ENCODE measurements around the gene HGS.

Gene HGS, protein sequence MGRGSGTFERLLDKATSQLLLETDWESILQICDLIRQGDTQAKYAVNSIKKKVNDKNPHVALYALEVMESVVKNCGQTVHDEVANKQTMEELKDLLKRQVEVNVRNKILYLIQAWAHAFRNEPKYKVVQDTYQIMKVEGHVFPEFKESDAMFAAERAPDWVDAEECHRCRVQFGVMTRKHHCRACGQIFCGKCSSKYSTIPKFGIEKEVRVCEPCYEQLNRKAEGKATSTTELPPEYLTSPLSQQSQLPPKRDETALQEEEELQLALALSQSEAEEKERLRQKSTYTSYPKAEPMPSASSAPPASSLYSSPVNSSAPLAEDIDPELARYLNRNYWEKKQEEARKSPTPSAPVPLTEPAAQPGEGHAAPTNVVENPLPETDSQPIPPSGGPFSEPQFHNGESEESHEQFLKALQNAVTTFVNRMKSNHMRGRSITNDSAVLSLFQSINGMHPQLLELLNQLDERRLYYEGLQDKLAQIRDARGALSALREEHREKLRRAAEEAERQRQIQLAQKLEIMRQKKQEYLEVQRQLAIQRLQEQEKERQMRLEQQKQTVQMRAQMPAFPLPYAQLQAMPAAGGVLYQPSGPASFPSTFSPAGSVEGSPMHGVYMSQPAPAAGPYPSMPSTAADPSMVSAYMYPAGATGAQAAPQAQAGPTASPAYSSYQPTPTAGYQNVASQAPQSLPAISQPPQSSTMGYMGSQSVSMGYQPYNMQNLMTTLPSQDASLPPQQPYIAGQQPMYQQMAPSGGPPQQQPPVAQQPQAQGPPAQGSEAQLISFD

DNA sequence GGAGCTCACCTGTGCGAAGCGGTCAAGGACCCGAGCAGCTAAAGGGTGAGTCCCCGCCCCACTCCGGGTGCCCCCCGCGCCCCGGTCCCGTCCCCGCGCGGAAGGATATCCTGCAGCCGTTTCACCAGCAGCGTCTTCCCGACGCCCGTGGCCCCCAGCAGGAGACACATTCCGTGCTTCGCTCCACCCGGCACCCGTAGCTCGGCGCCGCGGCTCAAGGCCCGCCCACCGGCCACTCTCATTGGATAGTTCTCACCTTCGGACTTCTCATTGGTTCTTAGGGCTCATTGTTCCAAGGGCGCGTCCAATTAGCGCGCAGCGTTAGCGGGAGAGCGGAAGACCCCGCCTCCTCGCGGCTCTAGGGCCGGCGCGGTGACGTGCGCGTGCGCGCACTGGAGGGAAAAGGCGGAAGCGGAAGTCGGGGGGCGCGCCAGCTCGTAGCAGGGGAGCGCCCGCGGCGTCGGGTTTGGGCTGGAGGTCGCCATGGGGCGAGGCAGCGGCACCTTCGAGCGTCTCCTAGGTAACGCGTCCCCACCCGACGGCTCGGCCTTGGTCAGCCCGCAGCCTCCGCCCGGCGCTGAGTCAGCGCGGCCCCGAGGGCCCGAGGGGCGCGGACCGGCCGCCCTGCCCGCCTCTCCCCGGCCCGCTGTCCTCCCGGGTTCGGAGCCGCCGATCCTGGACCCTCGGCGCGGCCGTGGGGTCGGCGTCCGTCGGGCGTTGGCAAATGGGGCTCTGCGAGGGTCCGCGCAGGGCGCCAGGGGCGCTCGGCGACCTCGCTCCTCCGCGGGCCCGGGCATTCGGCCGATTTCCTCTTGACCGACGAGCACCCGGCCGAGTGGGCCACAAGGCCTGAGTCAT lies at the start of gene HGS, which contains the start of gene ARL16:
HGS (plus strand) TSS at position 428 of the 858 bp plus-strand sequence; CDS start at position 484, 56 bp downstream.
ARL16 (minus strand) TSS at position 214 of the 858 bp plus-strand sequence; CDS start at position 170, 44 bp downstream.
- DNase-seq = peak; percentile 98

GRCh38 chr17:81635431-81635830 lies 48.4 kb upstream of the HGS start:
- no peak for DNase-seq

GRCh38 chr17:81635973-81636504 lies 47.8 kb upstream of the HGS start:
- DNase-seq = no peak

DNA sequence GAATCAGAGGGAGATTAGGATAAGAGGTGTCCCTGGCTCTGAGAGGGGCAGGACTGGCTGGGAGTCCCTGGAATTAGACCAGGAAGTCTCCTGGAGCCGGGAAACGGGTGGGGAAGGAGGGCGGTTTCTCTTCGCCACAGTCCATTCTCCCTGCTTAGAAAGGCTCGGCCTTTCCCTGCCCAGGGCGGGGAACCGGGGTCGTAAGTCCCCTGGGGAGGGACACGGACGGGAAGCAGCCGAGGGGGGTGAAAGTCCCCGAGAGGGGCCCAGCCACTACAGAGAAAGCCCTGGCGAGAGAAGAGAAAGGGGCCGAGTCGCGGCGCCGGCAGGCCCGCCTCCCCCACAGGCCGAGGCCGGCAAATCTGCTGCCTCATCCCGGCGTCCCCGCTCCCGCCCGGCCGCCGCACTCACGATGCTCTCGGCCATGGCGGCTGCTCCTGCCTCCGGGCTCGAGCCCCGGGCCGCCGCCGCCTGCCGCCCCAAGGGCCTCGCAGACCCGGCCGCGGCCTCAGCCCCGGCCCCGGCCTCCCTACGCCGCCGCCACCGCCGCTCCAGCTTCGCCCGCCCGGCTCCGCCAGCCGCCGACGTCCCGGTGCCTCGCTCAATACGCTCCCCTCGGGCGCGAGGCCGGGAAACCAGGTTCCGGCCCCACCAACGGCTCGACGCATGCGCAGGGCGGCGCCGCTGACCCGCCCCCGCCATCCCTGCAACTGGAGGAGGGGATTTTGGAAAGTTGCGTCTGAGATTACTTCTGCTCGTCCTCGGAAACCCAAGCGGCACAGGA lies 47.1 kb upstream of the HGS start, which contains the start of the genes NPLOC4 and TSPAN10:
NPLOC4 (minus strand) TSS at position 608 of the 784 bp plus-strand sequence; CDS start at position 426, 182 bp downstream.
TSPAN10 (plus strand) TSS at position 692 of the 784 bp plus-strand sequence. CDS start 5,217 bp downstream, outside the sequence.
- peak; percentile 74 for DNase-seq

- DNase-seq = no peak
Measured at GRCh38 chr17:81638683-81639082, 45.1 kb upstream of the HGS start.

DNA sequence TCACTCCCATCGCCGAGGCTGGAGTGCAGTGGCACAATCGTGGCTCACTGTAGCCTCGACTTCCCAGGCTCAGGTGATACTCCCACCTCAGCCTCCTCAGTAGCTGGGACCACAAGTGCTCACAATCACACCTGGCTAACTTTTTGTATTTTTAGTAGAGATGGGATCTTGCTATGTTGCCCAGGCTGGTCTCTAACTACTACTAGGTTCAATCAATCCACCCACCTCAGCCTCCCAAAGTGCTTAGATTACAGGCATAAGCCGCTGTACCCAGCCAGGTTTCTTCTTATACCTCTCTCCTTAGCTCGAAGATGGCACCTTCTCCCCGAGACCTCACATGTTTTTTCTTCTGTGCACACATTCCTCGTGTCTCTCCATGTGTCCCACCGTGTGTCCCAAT lies 43.8 kb upstream of the HGS start:
- no peak for DNase-seq

DNA sequence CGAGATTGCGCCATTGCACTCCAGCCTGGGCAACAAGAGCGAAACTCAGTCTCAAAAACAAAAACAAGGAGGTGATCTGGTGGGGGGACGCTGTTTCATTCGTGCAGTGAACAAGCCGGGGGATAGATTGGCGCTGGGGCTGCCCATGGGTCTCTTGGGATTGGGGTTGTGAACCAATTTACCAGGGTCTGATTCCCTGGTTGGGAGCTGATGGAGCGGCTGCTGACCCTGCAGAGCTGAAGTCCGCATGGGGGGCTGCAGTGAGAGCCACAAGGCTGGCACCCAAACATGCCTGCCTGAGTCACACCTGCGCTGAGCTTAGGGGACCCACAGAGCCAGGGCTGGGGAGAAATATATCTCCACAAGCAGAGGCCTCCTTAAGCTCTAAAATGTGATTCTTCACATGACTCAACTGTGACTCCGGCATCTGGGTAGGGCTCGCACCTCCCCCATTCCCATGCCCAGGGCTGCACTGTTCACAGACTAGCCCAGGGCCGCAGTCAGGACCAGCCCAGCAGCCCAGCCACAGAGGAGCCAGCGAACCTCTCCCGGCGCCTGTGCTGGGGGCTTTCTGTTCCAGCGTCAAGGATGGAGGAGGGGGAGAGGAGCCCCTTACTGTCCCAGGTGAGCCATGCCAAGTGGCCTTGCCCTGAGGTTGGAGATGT lies 41.9 kb upstream of the HGS start:
- DNase-seq = no peak

GRCh38 chr17:81644496-81644895 lies 39.3 kb upstream of the HGS start:
- no peak for DNase-seq

- no peak for DNase-seq
Measured at GRCh38 chr17:81644976-81645952, 38.5 kb upstream of the HGS start.

- DNase-seq = no peak
Measured at GRCh38 chr17:81646869-81647600, 36.8 kb upstream of the HGS start.

GRCh38 chr17:81647640-81648012 lies 36.2 kb upstream of the HGS start:
- DNase-seq = no peak

- DNase-seq = no peak
Measured at GRCh38 chr17:81648013-81648706, 35.7 kb upstream of the HGS start.

DNA sequence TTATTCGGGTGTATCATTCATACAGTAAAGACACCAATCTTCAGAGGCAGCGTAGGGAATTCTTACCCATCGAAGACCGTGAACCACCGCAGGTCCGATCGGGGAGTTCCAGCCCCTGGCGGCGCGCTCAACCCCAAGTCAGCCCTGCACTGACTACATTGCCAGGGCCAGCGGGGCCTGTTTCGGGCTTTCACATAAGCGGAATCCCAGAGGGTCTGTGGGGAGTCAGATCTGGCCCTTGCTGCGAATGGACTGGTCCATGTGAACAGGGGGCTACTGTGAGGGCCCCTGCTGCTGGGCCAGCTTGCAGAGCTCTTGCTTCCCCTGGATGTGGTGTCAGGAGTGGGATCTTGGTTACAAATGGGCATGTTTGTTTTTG lies 35.1 kb upstream of the HGS start:
- no peak for DNase-seq

DNA sequence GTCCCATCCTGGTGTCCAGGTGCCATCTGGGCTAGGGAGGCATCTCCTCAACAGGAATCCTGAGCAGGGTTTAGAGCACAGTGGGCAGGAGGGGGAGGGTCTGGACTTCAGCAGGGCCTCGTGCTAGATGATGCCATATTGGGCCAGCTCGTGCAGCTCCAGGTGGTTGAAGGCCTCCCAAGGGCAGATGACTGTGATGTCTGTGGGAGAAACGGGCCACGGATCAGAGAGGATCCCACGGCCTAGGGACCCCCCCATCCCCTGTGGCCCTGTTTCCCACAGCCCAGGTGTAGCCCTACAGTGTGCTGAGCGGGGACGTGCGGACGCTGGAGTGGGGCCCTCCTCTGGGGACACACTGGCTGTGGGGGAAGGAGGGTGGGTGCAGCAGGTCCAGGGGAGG lies 32.9 kb upstream of the HGS start:
- no peak for DNase-seq

GRCh38 chr17:81651692-81652091 lies 32.1 kb upstream of the HGS start:
- no peak for DNase-seq

DNA sequence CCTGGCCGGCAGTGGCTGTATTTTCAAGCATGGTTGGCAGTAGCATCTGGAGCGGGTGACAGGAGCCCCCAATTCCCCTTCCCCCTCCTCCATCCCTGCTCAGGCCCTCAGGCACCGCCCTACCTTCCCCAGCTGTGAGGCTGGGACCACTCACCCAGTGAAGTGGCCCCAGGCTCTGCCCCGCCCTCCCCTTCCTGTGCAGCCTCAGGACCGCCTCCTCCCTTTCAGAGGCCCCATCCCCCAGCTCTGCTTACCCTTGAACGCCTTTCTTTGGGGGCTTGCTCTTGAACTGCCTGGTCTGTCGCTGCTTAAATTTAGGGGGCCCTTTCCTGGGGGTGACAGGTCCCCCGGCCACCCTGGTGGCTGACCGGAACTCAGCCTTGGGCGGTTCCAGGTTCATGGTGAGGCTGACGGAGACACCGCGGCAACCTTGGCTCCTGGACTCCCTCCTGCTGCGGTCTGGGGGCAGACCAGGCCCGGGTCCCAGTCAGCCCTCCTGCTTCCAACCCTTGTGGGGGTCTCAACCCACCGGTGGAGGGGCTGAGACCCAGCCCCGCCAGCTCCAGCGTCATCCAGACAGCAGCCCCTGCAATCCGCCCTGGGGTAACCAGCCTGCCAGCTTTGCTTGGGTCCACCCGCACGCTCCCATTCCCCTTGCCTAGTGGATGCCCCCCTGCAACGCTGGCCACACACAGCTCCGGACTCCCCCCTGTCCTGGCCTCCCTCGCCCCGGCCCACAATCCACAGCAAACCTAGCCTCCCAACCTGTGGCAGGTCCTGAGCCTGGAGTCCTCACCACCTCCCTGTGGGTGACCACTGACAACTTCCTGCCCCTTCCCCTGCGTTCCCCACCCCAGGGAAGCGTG lies 30.7 kb upstream of the HGS start:
- DNase-seq = no peak

DNA sequence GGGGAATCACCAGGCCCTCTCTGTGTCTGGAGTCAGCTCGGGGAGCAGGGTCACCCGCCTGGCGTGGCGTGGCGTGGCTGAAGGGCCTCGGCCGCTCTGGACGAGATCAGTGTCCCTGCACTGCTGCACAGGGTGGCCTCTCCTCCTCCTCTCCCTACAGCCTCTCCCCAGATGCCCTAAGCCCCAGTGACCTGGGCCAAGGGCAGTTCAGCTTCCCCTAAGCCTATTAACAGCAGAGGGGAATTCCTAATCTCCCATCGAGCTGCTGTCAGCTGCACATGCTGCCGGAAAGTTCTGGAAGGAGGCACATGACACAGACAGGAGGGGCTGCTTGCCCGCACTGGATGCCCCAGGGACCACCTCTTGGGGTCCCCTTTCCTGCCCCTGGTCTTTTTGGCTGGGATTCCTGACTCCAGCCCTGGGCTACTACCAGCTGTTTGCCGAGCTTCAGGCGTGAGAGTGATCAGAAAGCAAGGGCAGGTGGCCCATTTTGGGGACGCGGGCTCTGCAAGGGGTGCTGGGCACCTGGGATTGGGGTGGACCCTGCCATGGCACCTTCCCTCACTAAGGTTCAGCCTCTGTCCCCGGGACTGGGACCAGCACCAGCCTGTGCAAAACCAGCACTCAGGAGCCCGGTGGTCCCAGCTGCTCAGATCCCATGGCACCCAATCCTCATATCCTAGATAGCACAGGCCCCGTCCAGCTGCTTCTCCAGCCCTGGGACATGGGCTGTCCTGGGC lies 28.3 kb upstream of the HGS start:
- DNase-seq = no peak
